Measurements from ENCODE around the gene UBE2E2.
A peak's percentile ranks its signal among the peaks of the same experiment; 100 is the strongest.

UBE2E2 gene

DNA sequence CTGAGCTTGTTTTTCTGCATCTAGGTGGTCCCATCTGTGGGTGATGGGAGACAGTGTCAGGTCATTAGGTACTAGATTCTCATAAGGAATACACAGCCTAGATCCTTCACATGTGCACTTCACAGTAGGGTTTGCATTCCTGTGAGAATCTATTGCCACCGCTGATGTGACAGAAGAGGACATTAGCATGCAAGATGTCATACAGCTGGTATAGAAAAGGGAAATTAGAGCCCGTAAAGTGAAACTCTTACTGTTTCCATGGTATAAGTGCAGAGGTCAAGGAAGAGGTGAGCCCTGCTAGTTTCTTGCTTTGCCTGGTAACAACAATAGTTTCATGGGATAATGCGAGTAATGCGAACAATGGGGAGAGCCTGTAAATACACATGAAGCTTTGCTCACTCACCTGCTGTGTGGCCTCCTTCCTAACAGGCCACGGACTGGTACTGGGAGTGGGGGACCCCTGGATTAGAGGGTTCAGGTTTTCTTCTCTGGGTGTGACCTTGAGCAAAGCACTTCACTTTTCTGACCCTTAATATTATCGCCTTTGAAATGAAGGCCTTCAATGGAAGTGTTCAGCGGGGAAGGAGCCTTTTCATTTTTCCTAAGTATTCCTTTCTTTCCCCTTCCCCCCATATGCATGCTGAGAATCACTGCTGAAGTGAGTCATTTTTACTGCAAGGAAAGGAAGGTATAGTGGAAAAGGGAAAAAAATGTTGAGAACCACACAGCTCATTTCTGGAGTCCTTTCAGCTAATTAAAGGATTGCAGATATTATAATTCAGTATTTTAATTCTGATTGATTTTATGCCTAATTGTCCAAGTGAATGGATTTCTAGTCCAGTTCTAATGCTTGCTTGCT is 286.4 kb downstream of the UBE2E2 start:
- peak; percentile 18 for DNase-seq

- peak; percentile 50 for DNase-seq
These were observed 287.3 kb downstream of the UBE2E2 start for GRCh38 chr3:23490459-23490858.

GRCh38 chr3:23492057-23492456 is 288.9 kb downstream of the UBE2E2 start:
- DNase-seq: no peak

- DNase-seq: no peak
These were observed 290.8 kb downstream of the UBE2E2 start for GRCh38 chr3:23493889-23494288.

DNA sequence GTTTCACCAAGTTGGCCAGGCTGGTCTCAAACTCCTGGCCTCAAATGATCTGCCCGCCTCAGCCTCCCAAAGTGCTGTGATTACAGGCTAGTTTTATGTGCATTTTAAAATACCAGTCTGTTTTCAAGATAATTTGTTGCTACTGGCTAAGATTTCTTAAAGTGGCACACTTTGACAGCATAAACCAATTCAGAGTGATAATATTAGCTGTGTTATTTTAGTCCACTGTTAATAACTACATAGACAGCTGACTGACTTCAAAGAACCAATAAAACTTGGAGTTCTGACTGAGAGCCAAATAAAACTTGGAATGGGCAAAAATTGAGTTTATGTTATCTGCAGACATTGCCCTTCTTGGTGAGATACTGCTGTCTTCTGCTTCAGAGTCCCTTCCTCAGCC is 291.8 kb downstream of the UBE2E2 start:
- DNase-seq: no peak

GRCh38 chr3:23495507-23495906 is 292.4 kb downstream of the UBE2E2 start:
- DNase-seq: peak; percentile 77

DNA sequence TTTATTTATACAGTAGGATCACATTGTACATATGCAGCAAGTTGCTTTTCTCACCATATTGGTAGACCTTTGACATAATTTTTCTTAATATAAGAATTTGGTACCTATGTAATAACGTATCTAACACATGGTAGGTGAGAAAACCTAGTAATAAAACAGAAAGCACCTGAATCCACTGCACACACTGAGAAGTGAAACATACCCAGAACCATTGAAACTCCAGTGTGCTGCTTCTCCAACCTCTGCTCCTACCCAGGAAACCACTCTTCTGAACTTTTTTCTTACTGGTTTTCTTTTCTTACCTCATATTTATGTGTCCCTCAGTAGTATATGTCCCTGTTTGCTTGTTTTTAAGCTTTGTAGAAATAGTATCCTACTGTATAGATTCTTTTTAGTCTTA is 293.0 kb downstream of the UBE2E2 start:
- no peak for DNase-seq

GRCh38 chr3:23497156-23497555 is 294.0 kb downstream of the UBE2E2 start:
- DNase-seq: no peak

DNA sequence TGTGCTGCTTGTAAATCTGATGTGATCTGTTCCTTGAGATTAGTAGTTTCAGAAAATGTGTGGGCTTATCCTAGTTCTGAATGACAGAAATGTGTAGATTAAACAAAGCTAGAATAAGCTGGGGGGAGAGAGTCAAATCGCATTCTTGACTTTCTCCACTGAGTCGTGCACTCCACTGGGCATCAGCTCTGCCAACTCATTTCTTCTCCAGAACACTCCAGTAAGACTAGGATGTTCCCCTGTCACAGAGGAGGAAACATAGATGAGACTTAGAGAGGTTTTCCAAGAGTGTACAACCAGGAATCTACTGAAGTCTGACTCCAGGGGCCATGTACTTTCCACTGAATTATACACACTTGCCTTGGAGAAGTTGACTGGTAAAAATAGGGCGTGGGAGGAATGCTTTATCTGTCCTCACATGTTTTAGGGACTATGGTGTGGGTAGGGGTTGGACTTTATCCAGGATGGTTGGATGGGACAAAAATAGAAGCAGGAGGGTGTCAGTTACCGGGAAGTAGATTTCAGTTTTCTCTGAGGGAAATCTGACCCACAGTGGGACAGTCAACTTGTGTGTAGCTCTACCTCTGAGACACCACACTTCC is 298.2 kb downstream of the UBE2E2 start:
- DNase-seq: no peak

- no peak for DNase-seq
These were observed 305.3 kb downstream of the UBE2E2 start for GRCh38 chr3:23508464-23508863.

- DNase-seq: no peak
These were observed 315.3 kb downstream of the UBE2E2 start for GRCh38 chr3:23518441-23518840.

- DNase-seq: no peak
These were observed 316.4 kb downstream of the UBE2E2 start for GRCh38 chr3:23519314-23520208.

DNA sequence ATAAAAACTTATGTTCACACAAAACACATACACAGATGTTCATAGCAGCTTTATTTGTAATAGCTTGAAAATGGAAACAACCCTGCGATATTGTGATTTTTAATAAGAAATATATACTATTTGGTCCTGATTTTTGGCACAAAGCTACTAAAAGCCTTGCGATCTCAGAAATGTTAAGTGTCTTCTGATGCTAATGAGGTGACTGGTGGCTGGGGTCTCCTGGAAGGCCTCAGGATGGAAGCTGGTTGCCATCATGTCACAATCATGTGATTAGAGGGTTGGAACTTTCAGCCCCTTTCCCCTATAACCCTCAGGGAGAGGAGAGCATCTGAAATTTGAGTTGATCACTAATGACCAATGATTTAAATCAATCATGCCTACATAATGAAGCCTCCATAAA is 324.2 kb downstream of the UBE2E2 start:
- no peak for DNase-seq

GRCh38 chr3:23533596-23533995 is 330.5 kb downstream of the UBE2E2 start:
- DNase-seq: no peak

GRCh38 chr3:23533996-23534395 is 330.9 kb downstream of the UBE2E2 start:
- no peak for DNase-seq

- no peak for DNase-seq
These were observed 334.0 kb downstream of the UBE2E2 start for GRCh38 chr3:23537101-23537551.

- no peak for DNase-seq
These were observed 336.1 kb downstream of the UBE2E2 start for GRCh38 chr3:23539185-23539584.

DNA sequence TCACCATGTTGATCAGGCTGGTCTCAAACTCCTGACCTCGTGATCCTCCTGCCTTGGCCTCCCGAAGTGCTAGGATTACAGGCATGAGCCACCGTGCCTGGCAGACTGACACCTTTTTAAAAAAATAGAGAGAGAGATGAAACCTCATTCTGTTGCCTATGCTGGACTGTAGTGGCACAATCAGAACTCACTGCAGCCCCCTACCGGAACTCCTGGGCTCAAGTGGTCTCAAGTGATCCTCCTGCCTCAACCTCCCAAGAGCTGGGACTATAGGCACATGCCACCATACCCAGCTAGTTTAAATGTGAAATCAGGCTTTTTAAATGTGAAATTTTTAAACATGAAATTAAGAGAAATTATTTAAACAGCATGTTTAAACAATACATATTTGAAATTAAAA is 337.5 kb downstream of the UBE2E2 start:
- DNase-seq: no peak

- DNase-seq: no peak
These were observed 339.0 kb downstream of the UBE2E2 start for GRCh38 chr3:23542079-23542478.

DNA sequence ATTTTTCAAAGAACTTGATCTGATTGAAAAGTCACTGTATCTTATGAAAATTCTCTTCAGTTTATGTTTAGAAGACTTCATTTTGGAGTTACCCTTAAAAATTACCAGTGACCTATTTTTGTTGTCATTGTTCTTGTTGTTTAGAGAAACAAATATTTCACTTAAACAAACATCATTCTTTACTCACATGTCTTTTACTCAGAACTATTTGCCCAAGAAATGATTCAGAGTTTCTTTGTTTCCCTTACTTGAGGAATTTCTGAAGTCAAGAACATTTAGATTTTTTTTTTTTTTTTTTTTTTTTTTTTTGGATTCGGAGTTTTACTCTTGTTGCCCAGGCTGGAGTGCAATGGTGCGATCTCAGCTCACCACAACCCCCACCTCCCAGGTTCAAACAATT is 343.1 kb downstream of the UBE2E2 start:
- DNase-seq: no peak

DNA sequence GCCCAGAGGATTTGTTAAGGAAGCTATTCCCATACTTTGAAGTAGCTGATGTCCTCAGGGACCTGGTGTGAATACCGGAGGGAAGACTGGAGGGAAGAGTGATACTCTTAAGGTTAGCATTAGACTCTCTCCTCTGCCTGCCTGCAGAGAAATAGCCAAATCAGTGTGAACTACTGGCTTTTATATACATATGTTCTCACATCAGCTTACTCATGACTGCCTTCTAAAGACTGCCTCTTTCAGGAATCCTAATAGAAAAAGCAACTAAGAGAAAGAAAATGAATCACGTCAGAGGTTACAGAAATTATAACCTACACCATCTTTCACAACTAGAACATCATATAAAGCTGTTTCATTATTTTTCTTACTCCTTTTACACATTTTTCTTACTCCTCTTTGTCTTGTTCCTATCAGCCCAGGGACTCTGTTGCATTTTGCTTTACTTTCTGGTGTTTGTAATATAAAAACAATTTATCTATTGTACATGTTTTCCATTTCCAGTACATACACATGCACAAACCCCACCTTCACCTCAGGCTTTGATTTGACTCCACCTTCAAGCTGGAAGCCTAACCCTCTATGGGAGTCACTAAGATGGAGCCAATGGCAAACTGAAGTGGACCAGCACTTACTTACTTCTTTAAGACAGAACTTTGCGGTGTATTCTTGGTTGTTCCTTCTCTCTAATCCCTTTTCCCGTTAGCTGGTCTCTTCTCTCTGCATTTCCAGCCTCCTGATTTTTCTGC is 345.0 kb downstream of the UBE2E2 start:
- no peak for DNase-seq

- DNase-seq: no peak
These were observed 345.6 kb downstream of the UBE2E2 start for GRCh38 chr3:23548706-23549105.
